ENCODE measurements around the gene PUS10.
"Not testable (repeated sequence)": the region's sequence is repeated elsewhere in the genome, so short reads cannot be mapped to it uniquely, and the experiment has no call there.

PUS10 gene, protein sequence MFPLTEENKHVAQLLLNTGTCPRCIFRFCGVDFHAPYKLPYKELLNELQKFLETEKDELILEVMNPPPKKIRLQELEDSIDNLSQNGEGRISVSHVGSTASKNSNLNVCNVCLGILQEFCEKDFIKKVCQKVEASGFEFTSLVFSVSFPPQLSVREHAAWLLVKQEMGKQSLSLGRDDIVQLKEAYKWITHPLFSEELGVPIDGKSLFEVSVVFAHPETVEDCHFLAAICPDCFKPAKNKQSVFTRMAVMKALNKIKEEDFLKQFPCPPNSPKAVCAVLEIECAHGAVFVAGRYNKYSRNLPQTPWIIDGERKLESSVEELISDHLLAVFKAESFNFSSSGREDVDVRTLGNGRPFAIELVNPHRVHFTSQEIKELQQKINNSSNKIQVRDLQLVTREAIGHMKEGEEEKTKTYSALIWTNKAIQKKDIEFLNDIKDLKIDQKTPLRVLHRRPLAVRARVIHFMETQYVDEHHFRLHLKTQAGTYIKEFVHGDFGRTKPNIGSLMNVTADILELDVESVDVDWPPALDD

DNA sequence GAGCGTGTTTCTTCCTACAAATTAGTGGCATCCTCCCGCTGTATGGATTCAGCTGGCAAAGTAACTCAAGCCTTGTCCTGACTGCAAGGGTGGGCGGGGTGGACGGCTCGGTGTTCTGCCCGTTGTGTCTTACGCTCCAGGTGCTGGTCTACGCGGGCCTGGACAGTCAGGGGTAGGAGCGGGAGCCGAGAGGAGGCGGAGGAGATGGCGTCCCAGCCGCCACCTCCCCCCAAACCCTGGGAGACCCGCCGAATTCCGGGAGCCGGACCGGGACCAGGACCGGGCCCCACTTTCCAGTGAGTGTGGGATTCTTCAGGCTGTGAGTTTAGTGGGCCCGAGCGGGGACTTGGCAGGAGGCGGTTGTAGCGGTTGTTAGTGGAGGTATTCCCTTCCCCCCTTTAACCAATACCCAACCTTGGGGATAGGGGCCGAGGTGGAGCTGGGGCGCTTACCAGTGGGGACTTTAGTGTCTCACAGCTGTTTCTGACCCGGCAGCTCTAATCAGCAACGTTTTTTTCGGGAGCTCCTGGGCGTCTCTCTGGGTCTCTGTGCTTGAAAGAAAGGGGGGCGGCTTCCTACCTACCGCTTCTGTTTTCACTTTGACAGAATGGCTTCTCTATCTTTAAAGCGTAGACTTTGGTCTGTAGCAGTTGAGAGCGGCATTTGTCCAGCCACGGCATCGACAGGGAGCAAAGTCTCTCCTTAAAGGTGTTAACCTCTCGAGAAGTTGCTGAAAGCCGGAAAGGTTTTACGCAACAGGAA lies at the start of gene PUS10, which contains the start of gene PEX13:
Gene PUS10, minus strand, starts transcription at position 700 of the 762 bp plus-strand sequence. CDS start 6,365 bp downstream, outside the sequence.
Gene PEX13, plus strand, starts transcription at position 165 of the 762 bp plus-strand sequence. Its CDS starts 40 bp downstream, at position 205.
- peak; percentile 90 for DNase-seq

DNA sequence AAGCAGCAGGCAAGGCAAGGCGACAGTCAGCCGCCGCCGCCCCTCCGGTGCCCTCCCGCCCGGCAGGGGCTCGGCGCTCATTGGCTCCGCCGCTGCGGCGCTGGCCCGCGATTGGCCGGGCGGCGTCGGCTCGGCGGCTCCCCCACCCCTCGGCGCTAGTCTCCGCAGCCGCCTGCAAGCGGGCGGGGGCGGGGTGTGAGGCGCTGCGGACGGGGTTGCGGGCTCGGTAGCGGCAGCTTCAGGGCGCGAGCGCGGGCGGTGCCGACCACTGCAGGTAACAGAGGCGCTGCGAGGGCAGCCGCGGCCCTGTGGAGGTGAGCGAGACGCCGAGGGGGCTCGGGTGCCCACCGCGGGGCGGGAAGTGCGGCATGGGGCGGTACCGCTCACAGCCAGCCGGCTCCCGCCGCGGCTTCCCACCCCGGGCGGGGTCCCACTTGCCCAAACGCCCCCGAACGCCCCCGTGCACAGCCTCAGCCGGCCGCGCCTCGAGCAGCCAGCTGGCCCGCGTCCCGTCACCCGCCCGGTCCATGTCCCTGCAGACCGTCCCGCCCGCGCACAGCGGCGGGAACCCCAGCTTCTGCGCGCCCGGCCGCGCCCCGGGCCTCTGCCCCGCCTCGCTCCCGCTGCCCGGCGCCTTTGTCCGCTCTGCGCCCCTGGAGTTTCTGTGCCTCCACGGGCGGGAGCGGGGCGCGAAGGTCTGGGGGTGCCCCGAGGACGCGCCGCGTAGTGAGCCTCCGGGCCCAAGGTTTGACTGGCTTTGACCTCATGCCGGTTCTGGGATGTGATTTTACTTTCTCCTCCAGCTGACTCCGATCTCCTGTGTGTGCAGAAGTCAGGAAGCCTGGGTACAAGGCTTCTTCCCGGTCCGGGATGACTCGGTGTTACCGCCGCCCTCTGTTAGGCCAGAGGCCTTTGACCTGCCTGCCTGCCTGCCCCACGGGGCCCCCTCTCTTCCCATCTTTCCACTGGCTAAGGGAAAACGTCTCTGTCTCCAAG lies 48.0 kb upstream of the PUS10 start, which contains the start of gene SANBR:
Gene SANBR, plus strand, starts transcription at position 158 of the 996 bp plus-strand sequence. CDS start 4,480 bp downstream, outside the sequence.
- peak; percentile 90 for DNase-seq

DNA sequence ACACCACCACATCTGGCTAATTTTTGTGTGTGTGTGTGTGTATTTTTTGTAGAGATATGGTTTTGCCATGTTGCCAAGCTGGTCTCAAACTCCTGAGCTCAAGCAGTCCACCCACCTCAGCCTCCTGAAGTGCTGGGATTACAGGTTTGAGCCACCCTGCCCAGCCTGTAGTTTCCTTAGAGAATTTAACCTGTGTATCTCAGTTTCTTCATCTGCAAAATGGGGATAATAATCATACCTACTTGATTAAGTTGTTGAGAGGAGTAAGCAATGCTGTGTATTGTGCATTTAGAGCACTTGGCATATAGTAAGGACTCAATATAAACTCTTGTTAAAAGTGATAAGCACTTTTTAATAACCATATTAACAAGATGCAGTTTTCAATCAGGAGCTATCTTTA lies 41.3 kb upstream of the PUS10 start:
- DNase-seq: no peak

DNA sequence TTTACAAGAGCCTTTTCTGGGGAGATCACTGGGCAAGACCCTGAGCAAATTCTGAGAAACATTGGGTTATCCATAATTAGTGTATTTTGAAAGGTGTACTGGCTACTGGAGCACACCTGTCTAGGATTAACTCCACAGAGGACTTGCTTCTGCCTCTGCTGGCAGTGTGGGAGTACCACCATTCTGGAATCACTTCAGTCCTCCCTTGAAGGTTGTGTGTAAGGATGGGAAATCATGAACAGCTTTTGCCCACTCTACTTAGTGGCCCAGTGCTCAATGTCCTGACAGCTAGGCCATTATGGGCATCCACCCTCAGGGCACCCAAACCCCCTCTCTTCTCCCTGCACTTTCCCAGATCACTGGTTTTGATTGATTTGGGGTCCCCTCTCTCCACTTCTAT lies 39.5 kb upstream of the PUS10 start:
- no peak for DNase-seq

DNA sequence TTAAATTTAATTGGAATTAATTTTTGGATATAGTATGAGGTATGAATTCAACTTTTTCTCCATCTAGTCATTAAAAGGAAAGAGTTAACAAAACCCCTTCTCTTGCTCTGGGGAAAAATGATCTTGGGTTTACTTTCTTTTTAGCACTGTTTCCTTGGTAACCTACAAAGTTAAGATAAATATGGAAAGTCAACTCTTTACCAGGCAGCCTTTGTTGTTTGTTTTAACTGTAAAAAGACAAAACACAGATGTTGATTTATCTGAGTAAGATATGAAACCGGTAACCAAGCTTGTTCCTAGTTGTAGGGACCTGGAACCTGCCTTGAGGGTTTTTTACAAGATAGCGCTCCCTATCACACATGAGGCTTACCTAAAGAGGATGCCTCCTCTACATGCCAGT lies 37.5 kb upstream of the PUS10 start:
- no peak for DNase-seq

DNA sequence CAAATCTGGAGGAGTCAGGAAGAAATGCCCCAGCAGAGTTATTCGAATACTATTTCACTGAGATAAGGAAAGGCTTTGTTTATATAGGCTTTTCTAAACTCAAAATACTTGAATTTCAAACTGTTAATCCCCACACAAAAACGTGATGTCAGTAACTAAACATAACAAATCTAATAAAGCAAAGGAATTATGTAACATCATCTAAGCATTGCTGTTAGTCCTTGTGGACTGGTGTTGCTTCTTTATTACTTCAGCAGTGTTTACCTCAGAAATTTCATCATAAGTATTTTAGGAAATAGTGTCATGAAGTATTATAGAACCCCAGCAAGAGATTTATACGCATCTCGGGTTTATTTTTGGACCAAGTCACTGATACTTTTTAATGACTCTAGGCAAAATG lies 27.9 kb upstream of the PUS10 start:
- DNase-seq: no peak

DNA sequence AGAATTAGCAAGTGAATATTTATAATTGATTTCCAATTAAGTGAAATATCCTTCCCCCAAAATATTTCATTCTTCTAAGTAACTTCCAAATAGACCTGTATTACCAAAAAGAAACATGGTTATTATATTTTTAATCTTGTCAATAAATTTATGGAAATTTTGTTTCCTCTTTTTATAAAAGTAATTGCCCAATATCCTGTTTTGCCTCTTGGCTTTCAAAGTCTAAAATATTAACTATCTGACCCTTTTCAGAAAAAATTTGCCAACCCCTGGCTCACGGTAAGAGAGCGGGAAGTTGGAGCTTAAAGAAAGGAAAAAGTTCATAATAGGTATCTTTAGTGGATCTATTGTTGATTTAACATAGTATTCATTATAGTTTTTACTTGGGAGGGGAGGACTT lies 27.2 kb upstream of the PUS10 start:
- DNase-seq: no peak

DNA sequence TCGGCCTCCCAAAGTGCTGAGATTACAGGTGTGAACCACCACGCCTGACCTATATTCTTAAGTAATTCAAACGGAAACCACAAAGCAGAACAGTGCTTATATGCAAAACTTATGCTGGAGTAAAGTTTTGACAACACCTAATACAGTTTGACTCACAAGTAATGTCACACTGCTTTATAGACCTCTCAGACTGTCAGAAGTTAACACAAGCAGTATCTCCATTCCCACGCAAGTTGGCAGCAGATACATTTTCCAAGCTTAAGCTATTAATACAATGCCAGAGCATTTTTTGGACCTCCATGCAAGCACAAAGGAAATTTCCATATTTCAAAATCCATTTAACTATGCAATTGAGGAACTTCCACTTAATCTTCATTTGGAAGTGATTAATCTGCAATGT lies 26.6 kb upstream of the PUS10 start:
- no peak for DNase-seq

DNA sequence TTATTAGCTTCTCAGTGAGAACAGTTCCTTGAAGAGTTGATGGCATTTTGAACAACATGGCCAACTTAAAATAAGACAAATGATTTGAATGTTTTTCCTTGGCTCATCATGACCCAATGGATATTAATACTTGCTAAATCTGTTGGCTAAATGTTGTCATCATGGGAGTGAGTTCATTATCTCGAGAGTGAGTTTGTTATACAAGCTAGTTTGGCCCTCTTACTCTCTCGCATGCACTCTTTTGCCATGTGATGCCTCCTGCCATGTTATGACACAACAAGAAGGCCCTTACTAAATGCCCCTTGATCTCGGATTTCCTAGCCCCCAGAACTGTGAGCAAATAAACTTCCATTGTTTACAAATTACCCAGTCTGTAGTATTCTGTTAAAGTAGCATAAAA lies 24.8 kb upstream of the PUS10 start:
- no peak for DNase-seq

DNA sequence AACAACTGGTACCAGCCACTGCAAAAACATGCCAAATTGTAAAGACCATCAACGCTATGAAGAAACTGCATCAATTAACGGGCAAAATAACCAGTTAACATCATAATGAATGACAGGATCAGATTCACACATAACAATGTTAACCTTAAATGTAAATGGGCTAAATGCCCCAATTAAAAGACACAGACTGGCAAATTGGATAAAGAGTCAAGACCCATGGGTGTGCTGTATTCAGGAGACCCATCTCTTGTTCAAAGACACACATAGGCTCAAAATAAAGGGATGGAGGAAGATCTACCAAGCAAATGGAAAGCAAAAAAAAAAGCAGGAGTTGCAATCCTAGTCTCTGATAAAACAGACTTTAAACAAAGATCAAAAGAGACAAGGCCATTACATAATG lies 18.6 kb upstream of the PUS10 start:
- not testable (repeated sequence) for DNase-seq

DNA sequence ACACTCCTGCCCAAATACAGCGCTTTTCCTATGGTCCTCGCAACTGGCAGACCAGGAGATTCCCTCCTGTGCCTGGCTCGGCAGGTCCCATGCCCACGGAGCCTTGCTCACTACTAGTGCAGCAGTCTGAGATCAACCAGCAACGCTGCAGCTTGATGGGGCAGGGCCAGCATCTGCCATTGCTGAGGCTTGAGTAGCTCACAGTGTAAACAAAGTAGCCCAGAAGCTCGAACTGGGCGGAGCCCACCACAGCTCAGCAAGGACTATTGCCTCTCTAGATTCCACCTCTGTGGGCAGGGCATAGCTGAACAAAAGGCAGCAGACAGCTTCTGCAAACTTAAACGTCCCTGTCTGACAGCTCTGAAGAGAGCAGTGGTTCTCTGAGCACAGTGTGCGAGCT lies 16.5 kb upstream of the PUS10 start:
- not testable (repeated sequence) for DNase-seq

DNA sequence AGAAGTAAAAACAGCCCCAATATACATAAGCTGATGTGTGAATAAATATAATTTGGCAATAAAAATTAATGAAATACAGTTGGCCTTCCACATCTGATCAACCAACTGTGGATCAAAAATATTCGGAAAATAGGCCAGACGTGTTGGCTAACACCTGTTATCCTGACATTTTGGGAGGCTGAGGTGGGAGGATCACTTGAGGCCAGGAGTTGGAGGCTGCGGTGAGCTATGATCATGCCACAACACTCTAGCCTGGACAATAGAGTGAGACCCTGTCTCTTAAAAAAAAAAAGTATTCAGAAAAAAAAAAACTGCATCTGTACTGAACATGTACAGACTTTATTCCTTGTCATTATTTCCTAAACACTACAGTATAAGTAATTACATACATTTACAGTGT lies 11.5 kb upstream of the PUS10 start:
- DNase-seq: no peak

DNA sequence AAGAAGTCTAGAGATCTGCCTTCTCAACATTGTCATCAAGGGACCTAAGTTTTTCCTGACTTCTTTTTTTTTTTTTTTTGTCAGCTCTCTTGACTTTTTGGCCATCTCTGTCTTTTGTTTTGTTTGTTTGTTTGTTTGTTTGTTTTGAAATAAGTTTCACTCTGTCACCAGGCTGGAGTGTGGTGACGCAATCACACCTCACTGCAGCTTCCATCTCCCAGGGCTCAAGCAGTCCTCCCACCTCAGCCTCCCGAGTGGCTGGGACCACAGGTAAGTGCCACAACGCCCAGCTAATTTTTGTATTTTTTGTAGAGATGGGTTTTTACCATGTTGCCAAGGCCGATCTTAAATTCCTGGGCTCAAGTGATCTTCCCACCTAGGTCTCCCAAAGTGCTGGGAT lies 5.6 kb upstream of the PUS10 start:
- no peak for DNase-seq

DNA sequence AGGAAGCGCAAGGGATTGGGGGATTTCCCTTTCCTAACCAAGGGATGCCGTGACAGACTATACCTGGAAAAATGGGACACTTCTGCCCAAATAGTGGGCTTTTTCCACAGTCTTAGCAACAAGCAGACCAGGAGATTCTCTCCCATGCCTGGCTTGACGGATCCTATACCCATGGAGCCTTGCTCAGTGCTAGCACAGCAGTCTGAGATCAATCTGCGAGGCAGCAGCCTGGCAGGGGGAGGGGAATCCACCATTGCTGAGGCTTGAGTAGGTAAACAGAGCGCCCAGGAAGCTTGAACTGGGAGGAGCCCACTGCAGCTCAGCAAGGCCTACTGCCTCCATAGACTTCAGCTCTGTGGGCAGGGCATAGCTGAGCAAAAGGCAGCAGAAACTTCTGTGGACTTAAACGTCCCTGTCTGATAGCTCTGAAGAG lies 3.2 kb upstream of the PUS10 start:
- DNase-seq: no peak

DNA sequence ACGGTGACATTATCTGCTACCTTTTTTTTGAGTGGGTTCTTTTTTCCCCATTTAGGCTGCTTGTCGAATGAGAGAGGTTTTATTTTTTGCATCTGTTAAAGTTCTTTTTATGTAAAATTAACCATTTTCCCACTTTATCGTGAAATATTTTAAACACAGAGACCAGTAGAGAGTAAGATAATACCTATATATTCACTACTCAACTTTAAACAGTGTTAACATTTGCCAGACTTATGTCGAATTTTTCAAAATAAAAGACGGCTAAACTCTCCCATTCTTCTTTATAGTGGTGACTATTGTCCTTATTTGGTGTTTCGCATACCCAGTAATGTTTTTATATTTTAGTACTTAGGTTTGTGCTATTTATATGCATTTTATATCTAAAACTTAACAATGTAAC lies 743 bp upstream of the PUS10 start:
- no peak for DNase-seq

DNA sequence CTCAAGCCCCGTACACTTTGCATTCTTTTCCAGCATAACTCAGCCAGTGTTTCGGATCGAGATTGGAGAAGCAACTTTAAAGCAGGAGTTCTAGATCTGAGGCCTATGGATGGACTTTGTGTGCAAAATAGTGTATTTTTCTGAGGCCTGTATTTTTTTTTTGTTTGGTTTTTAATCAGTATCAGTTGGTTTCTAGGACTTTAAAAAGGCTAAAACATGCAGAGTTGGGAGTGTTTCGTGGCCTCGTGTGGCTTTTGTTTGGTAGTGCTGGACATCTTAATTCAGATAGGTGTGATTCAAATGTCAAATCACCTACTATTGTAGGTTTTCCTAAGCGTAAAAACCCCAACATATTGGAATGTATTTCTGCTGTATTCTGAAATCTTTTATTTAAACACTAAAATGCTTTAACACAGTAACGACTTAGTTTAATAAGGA lies 282 bp upstream of the PUS10 start:
- no peak for DNase-seq

DNA sequence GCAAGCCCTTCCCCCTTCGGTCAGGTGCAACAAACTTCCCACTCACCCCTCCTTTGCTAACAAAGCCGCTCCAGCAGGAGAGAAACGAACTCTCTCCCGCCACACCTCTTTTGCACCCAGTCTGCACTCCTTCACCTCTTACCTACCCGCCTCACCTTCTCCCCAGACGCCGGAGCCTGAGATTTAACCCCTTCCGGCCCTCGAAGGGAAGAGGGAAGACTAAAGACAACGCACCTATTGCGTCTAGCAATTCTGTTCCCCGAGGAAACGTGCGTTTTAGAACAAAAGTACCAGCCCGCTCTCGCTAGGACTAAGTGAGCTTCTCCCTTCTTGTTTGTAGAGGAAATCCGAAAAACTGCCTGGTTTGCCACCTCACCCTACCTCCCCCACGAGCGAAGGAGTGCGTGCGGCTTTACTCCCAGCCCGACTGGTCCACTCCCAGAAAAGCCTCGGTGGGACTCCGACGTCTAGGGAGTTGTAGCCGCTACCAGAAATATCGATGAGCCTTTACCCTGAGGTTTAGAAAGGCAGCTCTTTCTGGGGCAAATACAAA lies 976 bp downstream of the PUS10 start:
- peak; percentile 89 for DNase-seq

DNA sequence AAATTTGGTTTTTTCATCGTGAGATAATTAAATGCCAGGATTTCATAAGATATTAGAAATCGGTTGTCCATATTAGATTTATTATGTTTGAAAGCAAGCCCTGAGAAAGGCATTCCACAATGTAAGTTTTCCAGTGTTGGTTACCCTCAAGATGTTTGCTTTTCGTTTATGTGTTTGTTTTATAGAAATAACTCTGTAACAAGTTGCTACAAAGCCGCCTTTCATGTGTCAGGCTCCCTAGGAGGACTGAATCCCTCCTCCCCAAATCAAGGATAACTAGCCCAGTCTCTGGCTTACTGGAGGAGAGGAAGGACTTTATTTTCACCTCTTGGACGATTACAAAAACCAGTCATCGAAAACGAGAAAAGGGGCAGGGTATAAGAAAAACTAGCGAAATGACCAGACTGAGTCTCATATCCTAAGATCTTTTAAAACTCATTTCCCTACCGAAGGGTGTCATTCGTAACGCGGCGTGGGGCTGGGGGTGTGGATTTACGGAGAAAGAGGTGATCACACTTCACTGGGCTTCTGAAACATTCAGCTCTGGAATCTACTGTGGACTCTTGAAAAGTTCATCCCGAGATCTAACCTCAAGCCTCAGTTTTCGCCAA lies 1.6 kb downstream of the PUS10 start:
- no peak for DNase-seq

DNA sequence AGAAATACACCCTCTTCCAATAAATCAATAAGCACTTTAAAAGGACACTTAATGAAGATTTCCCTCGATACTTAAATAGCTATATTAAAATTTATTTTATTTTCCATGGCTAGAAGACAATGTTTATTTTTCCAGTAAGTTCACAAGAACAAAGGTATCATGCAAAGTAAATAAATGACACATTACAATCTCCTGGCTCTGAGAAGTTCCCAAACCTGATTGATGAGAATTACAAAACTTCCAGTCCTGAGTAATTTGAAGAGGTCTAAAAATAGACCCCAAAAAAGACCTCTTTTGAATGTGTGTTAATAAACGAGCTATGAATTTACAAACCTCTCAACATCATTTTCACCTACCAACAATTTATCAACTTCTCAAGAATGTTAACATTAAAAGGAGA lies 2.1 kb downstream of the PUS10 start:
- no peak for DNase-seq

DNA sequence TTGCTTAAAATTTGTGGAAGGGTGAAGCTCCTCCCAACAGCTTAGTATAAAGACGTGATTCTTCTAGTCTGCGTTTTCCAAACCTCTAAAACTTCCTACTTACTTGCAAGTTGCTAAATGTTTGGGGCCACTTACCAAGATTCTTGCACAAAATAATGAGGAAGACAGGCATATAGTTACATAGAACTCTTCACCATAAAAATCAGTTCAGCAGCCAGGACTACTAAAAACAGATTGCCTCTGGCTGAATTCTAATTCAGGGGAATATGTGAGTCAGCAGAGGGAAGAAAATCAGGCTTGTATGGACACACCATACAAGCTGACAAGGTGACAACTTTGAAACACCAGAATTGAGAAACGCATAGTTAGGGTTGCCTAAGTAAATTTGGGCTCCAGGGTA lies 3.3 kb downstream of the PUS10 start:
- no peak for DNase-seq

DNA sequence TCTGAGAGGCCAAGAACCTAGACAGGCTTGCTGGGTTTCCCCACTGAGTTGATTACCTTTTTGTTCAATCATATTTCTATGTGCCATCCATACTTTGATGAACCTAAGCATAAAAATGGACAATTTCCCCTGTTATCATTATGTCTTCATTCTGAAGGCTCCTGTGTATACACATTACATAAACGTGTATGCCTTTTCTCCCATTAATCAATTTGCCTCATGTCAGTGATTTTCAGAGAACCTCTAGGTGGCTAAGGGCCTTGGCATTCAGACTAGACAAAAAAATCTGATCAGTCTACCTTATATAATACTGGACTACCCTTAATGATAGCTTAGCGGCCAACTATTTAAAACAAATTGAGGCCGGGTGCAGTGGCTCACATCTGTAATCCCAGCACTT lies 4.7 kb downstream of the PUS10 start:
- DNase-seq: no peak

DNA sequence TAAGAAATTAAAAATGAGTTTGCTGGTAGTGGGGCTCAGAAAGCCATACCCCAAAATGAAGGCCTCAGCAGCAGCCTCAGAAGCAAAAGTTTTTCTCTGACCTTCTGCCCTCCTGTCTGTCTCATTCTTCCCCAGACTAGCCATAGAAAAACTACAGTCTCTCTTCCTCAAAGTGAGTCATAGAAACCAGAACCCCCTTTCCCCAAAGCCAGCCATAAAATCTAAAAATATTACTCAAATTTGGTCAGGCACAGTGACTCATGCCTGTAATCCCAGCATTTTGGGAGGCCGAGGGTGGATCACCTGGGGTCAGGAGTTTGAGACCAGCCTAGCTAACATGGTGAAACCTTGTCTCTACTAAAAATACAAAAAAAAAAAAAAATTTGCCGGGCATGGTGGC lies 5.8 kb downstream of the PUS10 start:
- not testable (repeated sequence) for DNase-seq
